Measurements from ENCODE around the gene WFIKKN1. TPM values are rescaled to one million over a fixed set of nuclear protein-coding genes. Genes with fewer than 3 reads are reported as not detected.

Gene WFIKKN1
- total RNA-seq, 4 donors from 2014 or later: 2.5 to 6.2 (median 3.8) TPM

GRCh38 chr16:631808-632358, 1.1 kb downstream of the WFIKKN1 start:
- H3K4me3 ChIP-seq: no peak overlapping the region

GRCh38 chr16:632486-633335, 1.9 kb downstream of the WFIKKN1 start:
- no peak for DNase-seq
- no peak overlapping the region for H3K4me3 ChIP-seq
- H3K27ac ChIP-seq: no peak overlapping the region
- H3K4me1 ChIP-seq: peaks cover 0 to 36% (median 16%) of the 10 kb centered on the region in 4 donors
- no peaks in the 10 kb centered on the region for H3K27me3 ChIP-seq
- no peaks in the 10 kb centered on the region for H3K9me3 ChIP-seq
- H3K36me3 ChIP-seq: peaks cover 0 to 28% (median 0%) of the 10 kb centered on the region in 3 donors
- TF ChIP-seq POLR2A (IDR thresholded peaks at IDR 0.05) (no peak), CTCF (IDR thresholded peaks at IDR 0.05) (no peak)

More at GRCh38 chr16:631808-632358, 1.1 kb downstream of the WFIKKN1 start:
- H3K36me3 ChIP-seq: peaks cover 0 to 36% (median 0%) of the 10 kb centered on the region in 3 donors
- no peak overlapping the region for H3K27ac ChIP-seq
- DNase-seq: no peak
- H3K27me3 ChIP-seq: no peaks in the 10 kb centered on the region
- no peaks in the 10 kb centered on the region for H3K9me3 ChIP-seq
- peaks cover 0 to 31% (median 12%) of the 10 kb centered on the region in 4 donors for H3K4me1 ChIP-seq
- TF ChIP-seq POLR2A (IDR thresholded peaks at IDR 0.05) (no peak), CTCF (IDR thresholded peaks at IDR 0.05) (no peak)

- Histone ChIP-seq H3K4me3 (no peak overlapping the region), H3K27ac (no peak overlapping the region), H3K27me3 (no peaks in the 10 kb centered on the region), H3K4me1 (peaks cover 0 to 38% (median 16%) of the 10 kb centered on the region in 4 donors), H3K36me3 (peaks cover 0 to 20% (median 0%) of the 10 kb centered on the region in 3 donors), H3K9me3 (no peaks in the 10 kb centered on the region)
- TF ChIP-seq CTCF (IDR thresholded peaks at IDR 0.05) (no peak), POLR2A (IDR thresholded peaks at IDR 0.05) (no peak)
- no peak for DNase-seq
These were observed 2.7 kb downstream of the WFIKKN1 start for GRCh38 chr16:633336-634050.

- Histone ChIP-seq H3K4me1 (peaks cover 0 to 38% (median 16%) of the 10 kb centered on the region in 4 donors), H3K36me3 (peaks cover 0 to 13% (median 0%) of the 10 kb centered on the region in 3 donors), H3K27ac (no peak overlapping the region), H3K27me3 (no peaks in the 10 kb centered on the region), H3K4me3 (no peak overlapping the region), H3K9me3 (no peaks in the 10 kb centered on the region)
- no peak for TF ChIP-seq POLR2A (IDR thresholded peaks at IDR 0.05)
- TF ChIP-seq CTCF (IDR thresholded peaks at IDR 0.05): no peak
- DNase-seq: no peak
These were observed 3.4 kb downstream of the WFIKKN1 start for GRCh38 chr16:634051-634670.

GRCh38 chr16:634996-635395, 4.2 kb downstream of the WFIKKN1 start:
- H3K4me1 ChIP-seq: peaks cover 0 to 31% (median 16%) of the 10 kb centered on the region in 4 donors
- H3K4me3 ChIP-seq: peak overlapping the region in 2 of 4 donors; percentile 60 to 95
- DNase-seq: no peak
- no peak for TF ChIP-seq CTCF (IDR thresholded peaks at IDR 0.05)
- TF ChIP-seq POLR2A (IDR thresholded peaks at IDR 0.05): no peak
- H3K9me3 ChIP-seq: no peaks in the 10 kb centered on the region
- no peaks in the 10 kb centered on the region for H3K27me3 ChIP-seq
- no peak overlapping the region for H3K27ac ChIP-seq
- peaks cover 0 to 13% (median 0%) of the 10 kb centered on the region in 3 donors for H3K36me3 ChIP-seq
